Fibroblast of the aortic adventitia (primary cell): ENCODE measurements around the gene MLXIPL. TPM values are rescaled to one million over a fixed set of nuclear protein-coding genes. Genes with fewer than 3 reads are reported as not detected.
"Not testable (repeated sequence)": the region's sequence is repeated elsewhere in the genome, so short reads cannot be mapped to it uniquely, and the experiment has no call there.

Source experiments
- DNase-seq: peaks from one replicate; pipeline ENCODE4 v3.0.0-alpha.2; 2010; ENCODE audit warnings: low read depth
- H3K4me3 ChIP-seq: 2 replicates; pipeline ENCODE4 v1.5.1; 2011; ENCODE audit warnings: low read depth, mild to moderate bottlenecking, control low read depth, low read length, moderate library complexity
- total RNA-seq: library from RNA; depleted of rRNA; stranded (reverse); fragments of >200 nt; gene quantifications from 2 replicates; pipeline ENCODE4 v1.2.3, GENCODE V29; 2012; ENCODE audit warnings: low replicate concordance
- TF ChIP-seq, protein P1 (sequence below): IDR thresholded peaks from 2 replicates; pipeline ENCODE4 v1.5.1; 2011; ENCODE audit warnings: mild to moderate bottlenecking, low read length, control low read depth, inconsistent platforms; ENCODE audit not compliant: insufficient read depth

MLXIPL gene
- total RNA-seq, 1 donor, result 0.72 TPM

DNA sequence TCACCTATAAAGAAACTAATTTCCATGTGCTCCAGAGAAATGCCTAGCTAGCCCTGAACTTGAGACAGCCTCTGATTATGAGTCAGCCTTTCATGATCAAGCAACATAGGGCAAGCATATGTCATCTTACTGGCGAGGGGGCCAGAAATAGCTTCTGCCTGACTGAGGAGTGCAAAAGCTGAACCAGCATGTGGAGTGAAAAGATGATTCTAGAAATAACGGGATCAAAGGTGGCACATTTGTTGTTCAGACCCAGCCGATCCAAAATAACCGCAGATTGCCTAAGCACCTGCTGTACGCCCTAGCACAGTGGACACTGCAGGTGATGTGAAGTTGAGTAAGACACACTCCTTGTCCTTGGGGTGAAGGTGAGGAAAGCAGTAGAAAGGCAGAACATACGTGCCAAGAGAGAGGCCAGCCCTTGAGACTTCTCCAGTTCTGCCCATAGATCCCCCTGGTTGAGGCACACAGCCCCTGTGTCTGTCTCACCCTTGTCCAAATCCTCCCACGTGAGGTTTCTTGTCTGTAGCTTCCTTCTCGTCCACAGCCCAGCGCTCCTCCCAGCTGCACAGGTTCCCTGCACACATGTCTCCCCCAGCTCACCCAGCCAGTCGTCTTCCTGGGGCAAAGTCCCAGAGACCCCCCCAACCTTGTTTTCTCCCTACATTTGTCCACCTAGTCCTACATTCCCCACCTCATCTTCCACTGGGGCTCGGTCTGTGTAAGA, 64.0 kb downstream of the MLXIPL start:
- no peak overlapping the region for H3K4me3 ChIP-seq
- TF ChIP-seq, protein P1, sequence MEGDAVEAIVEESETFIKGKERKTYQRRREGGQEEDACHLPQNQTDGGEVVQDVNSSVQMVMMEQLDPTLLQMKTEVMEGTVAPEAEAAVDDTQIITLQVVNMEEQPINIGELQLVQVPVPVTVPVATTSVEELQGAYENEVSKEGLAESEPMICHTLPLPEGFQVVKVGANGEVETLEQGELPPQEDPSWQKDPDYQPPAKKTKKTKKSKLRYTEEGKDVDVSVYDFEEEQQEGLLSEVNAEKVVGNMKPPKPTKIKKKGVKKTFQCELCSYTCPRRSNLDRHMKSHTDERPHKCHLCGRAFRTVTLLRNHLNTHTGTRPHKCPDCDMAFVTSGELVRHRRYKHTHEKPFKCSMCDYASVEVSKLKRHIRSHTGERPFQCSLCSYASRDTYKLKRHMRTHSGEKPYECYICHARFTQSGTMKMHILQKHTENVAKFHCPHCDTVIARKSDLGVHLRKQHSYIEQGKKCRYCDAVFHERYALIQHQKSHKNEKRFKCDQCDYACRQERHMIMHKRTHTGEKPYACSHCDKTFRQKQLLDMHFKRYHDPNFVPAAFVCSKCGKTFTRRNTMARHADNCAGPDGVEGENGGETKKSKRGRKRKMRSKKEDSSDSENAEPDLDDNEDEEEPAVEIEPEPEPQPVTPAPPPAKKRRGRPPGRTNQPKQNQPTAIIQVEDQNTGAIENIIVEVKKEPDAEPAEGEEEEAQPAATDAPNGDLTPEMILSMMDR, result no peak
- DNase-seq, result peak; percentile 78

DNA sequence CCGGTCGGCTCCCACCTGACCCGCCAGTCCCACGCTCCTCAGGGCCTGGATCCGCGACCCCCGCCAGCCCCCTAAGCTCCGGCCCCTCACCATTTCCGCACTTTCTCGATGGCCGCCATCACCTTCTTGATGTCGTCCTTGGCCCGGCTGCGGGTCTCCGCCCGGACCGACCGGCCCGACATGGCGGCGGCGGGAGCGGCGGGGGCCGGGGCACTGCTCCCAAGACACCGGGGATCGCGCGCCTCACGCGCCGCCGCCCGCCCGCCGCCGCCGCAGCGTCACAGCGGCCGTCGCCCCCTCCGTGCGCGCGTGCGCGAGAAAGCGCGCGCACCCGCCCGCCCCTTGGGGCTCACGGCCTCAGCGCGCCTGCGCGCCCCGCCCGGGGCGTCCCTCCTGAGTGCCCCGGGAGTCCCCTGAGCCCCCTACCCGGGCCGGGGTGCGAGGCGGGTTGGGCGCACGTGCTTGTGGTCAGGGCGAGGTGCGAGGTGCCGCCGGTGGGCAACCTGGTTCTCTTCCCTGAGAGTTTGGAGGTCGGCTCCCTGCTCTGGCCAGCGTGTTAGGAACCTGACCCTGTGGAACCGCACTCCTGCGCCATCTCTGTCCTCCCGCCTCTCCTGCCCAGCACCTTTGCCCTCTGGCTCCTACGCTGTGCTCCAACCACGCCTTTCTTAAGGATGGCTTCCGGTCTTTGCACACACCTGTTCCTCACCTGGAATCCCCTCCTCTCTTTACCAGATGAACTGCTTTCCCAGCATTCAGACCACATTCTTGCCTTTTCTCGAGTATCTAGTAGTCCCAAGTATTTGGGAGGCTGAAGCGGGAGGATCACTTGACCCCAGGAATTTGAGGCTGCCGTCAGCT, 66.7 kb downstream of the MLXIPL start, which contains the start of gene BCL7B:
Gene BCL7B (minus strand): TSS at position 294 of the 861 bp plus-strand sequence. CDS start 112 bp downstream, at position 182.
- TF ChIP-seq, protein P1, result no peak
- DNase-seq, result peak; percentile 46
- peak within 1 kb of the TSS; percentile 84 for H3K4me3 ChIP-seq

DNA sequence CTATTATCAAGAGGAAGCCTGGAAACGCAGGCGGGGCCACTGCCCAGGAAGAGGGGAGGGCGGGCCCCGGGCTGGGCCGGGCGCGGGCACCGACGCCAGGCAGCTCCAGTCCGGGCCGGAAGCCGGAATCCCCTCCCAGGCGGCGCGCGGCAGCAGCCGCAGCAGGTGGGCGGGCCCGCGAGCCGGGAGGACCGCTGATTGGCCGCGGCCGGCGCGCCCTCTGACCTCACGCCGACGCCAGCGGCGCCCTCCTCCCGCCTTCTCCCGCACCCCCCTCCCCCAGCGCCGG, 67.3 kb downstream of the MLXIPL start:
- peak overlapping the region; percentile 84 for H3K4me3 ChIP-seq
- TF ChIP-seq, protein P1, result no peak

DNA sequence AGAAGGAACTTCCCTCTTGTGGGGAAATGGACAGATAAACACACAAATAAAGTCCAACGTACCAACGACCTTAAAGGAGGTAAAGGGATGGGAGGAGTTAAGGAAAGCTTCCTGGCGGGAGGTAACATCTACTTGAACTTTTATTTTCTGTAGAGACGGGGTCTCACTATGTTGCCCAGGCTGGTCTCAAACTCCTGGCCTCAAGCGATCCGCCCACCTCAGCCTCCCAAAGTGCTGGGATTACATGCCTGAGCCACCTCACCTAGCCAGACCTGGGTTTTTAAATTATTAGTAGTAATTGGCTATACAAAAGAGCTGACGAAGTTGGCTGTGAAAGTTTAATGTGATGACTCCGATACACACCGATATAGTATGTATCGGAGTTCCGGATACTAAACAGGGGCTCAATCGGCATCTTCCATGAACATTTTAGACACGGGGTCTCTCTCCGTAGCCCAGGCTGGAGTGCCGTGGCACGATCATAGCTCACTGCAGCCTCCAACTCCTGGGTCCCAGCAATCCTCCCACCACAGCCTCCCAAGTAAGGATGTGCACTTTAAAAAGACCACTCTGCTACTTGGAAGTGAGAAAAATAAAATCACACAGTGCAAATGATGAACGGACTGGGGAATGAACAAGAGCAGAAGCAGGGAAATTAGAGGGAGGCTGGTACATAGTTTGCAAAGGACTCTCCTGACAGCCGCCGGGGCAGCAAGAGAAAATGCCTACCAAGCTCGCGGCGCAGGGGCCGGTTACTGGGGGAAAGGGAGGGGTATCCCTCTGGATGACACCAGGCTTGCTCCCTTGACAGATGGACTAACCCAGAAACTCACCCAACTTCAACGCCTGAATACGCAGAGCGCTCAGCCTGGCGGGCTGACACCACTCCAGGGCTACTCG, 67.9 kb downstream of the MLXIPL start:
- TF ChIP-seq, protein P1, result no peak
- no peak for DNase-seq

More for the DNA sequence above, 67.3 kb downstream of the MLXIPL start:
- DNase-seq, result peak; percentile 86

DNA sequence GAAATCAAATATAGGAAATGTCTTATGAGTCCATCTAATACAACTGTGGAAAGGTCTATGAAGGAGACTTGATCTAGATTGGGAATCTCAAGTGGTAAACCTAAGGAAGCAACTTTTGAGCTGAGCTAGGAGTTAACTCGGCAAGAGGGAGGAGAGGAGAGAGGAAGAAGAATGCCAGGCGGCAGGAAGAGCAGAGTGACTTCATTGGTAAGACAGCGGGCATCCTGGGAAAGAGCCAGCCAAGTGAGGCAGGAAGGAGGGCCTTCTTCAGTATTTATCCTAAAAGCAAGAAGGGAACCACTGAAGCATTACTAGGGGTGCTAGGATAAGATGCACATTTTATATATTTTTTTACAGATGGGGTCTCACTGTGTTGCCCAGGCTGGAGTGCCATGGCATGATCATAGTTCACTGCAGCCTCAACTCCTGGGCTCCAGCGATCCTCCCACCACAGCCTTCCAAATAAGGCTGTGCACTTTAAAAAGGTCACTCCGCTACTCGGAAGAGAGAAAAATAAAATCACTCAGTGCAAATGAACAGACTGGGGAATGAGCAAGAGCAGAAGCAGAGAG, 68.8 kb downstream of the MLXIPL start:
- peak overlapping the region; percentile 84 for H3K4me3 ChIP-seq
- TF ChIP-seq, protein P1, result no peak
- no peak for DNase-seq

More for the DNA sequence above, 67.9 kb downstream of the MLXIPL start:
- peak overlapping the region; percentile 84 for H3K4me3 ChIP-seq

DNA sequence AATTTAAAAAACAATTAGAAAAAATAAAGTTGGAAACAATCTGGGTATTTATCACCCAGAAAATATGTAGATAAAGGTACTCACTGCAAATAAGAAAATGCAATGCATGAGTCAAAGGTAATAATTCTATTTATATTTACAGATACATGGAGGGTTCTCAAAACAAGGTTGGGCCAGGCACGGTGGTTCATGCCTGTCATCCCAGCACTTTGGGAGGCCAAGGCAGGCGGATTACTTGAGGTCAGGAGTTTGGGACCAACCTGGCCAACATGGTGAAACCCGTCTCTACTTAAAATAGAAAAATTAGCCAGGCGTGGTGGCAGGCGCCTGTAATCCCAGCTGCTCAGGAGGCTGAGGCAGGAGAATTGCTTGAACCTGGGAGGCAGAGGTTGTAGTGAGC, 74.2 kb downstream of the MLXIPL start:
- DNase-seq, H3K4me3 ChIP-seq: not testable (repeated sequence)
